IMR-90 (cell line): ENCODE results near the gene TRIM37. TPM values are rescaled to one million over a fixed set of nuclear protein-coding genes. Genes with fewer than 3 reads are reported as not detected.

ENCODE experiments used
- ATAC-seq: fragments of 200-7000 bp; cut with Tn5 transposase; 2 replicates; pipeline ENCODE4 v1.9.1; 2020; ENCODE audit warnings: low read depth, mild to moderate bottlenecking, moderate library complexity
- BruUV-seq: library from RNA; stranded (reverse); fragments of 400-500 nt; replicated peaks from 2 replicates; lab custom pipeline; 2021; lab: Mats Ljungman, UMichigan
- CTCF ChIA-PET: fragments of 300-600 bp; formaldehyde crosslinking; extraction: SDS; loops from one replicate; lab custom pipeline; 2021; ENCODE audit warnings: antibody characterized with exemption; lab: Yijun Ruan, JAX
- POLR2A ChIA-PET: fragments of 300-600 bp; sonication (Branson Sonifier 250); formaldehyde crosslinking; loops from one replicate; lab custom pipeline; 2022; ENCODE audit warnings: antibody characterized with exemption; ENCODE audit not compliant: unreplicated experiment; lab: Charles Lee
- DNase-seq: peaks from one replicate; pipeline ENCODE4 v3.0.0; 2013
- H2AFZ ChIP-seq: replicated peaks from 2 replicates; pipeline ENCODE3; 2013; ENCODE audit warnings: low read length, mild to moderate bottlenecking; ENCODE audit not compliant: poor library complexity
- H2AK5ac ChIP-seq: 2 replicates; pipeline ENCODE4 v1.6.1; 2013; ENCODE audit warnings: low read depth, low read length, inconsistent platforms
- H2AK9ac ChIP-seq: replicated peaks from 2 replicates; pipeline ENCODE3; 2013; ENCODE audit warnings: mild to moderate bottlenecking, low read depth, low read length, moderate library complexity; ENCODE audit not compliant: poor library complexity
- H2BK120ac ChIP-seq: 2 replicates; pipeline ENCODE4 v1.6.1; 2013; ENCODE audit warnings: low read depth, low read length, inconsistent platforms
- H2BK15ac ChIP-seq: 3 replicates; pipeline ENCODE4 v1.6.1; 2013; ENCODE audit warnings: low read depth, low read length, inconsistent platforms
- H2BK20ac ChIP-seq: 2 replicates; pipeline ENCODE4 v1.6.1; 2013; ENCODE audit warnings: low read depth, mild to moderate bottlenecking, inconsistent platforms, low read length, moderate library complexity
- H2BK5ac ChIP-seq: 2 replicates; pipeline ENCODE4 v1.6.1; 2013; ENCODE audit warnings: mild to moderate bottlenecking, low read depth, low read length, inconsistent platforms; ENCODE audit not compliant: poor library complexity, severe bottlenecking
- H3K14ac ChIP-seq: replicated peaks from 2 replicates; pipeline ENCODE4 v1.6.1; 2013; ENCODE audit warnings: low read depth, low read length, inconsistent platforms
- H3K18ac ChIP-seq: 2 replicates; pipeline ENCODE4 v1.6.1; 2013; ENCODE audit warnings: low read depth, low read length, control low read depth
- H3K23ac ChIP-seq: 2 replicates; pipeline ENCODE4 v1.6.1; 2013; ENCODE audit warnings: low read depth, low read length, inconsistent platforms
- H3K27ac ChIP-seq: 2 replicates; pipeline ENCODE4 v1.5.1; 2013; ENCODE audit warnings: mild to moderate bottlenecking, control low read depth, low read length; ENCODE audit not compliant: insufficient read depth
- H3K27me3 ChIP-seq: 2 replicates; pipeline ENCODE4 v1.6.1; 2013; ENCODE audit warnings: low read length; ENCODE audit not compliant: control insufficient read depth, insufficient read depth
- H3K36me3 ChIP-seq: 2 replicates; pipeline ENCODE4 v1.6.1; 2013; ENCODE audit warnings: low read length, mixed read lengths; ENCODE audit not compliant: control insufficient read depth, insufficient read depth
- H3K4ac ChIP-seq: 2 replicates; pipeline ENCODE4 v1.6.1; 2013; ENCODE audit warnings: low read depth, low read length, inconsistent platforms
- H3K4me1 ChIP-seq: 2 replicates; pipeline ENCODE4 v1.6.1; 2013; ENCODE audit warnings: low read length, mixed read lengths; ENCODE audit not compliant: control insufficient read depth, insufficient read depth
- H3K4me2 ChIP-seq: 2 replicates; pipeline ENCODE4 v1.6.1; 2013; ENCODE audit warnings: low read depth, mild to moderate bottlenecking, control low read depth, low read length, moderate library complexity
- H3K4me3 ChIP-seq: 2 replicates; pipeline ENCODE4 v1.5.1; 2013; ENCODE audit warnings: low read depth, mild to moderate bottlenecking, control low read depth, low read length, moderate library complexity; ENCODE audit not compliant: insufficient read depth
- H3K56ac ChIP-seq: 2 replicates; pipeline ENCODE4 v1.6.1; 2013; ENCODE audit warnings: low read length, inconsistent platforms; ENCODE audit not compliant: insufficient read depth; ENCODE audit errors: extremely low read depth
- H3K79me1 ChIP-seq, 2 experiments: 2 replicates each; pipeline ENCODE4 v1.6.1; 2013; ENCODE audit warnings: low read length in 2 of 2, inconsistent platforms in 1 of 2, low read depth in 1 of 2
- H3K9ac ChIP-seq: 2 replicates; pipeline ENCODE4 v1.6.1; 2013; ENCODE audit warnings: low read depth, low read length, control low read depth
- H3K9me1 ChIP-seq: 2 replicates; pipeline ENCODE4 v1.6.1; 2013; ENCODE audit warnings: low read length, inconsistent platforms; ENCODE audit not compliant: insufficient read depth
- H3K9me3 ChIP-seq: 2 replicates; pipeline ENCODE4 v1.6.1; 2013; ENCODE audit warnings: low read length; ENCODE audit not compliant: control insufficient read depth, insufficient read depth
- H4K20me1 ChIP-seq: 2 replicates; pipeline ENCODE4 v1.6.1; 2013; ENCODE audit warnings: low read length, inconsistent platforms; ENCODE audit not compliant: insufficient read depth
- H4K5ac ChIP-seq: 2 replicates; pipeline ENCODE4 v1.6.1; 2013; ENCODE audit warnings: mild to moderate bottlenecking, low read depth, low read length, control low read depth
- H4K8ac ChIP-seq, 2 experiments: 2 replicates each; pipeline ENCODE4 v1.6.1; 2013; ENCODE audit warnings: low read depth in 2 of 2, low read length in 2 of 2, control low read depth in 1 of 2, inconsistent platforms in 1 of 2
- H4K91ac ChIP-seq: 2 replicates; pipeline ENCODE4 v1.6.1; 2013; ENCODE audit warnings: low read depth, low read length, inconsistent platforms; ENCODE audit not compliant: insufficient read depth
- BHLHE40 ChIP-seq: fragments of 150-350 bp; IDR thresholded peaks from 2 replicates; pipeline ENCODE4 v1.6.1; 2016; ENCODE audit warnings: mild to moderate bottlenecking, low read depth, low read length
- MAFK ChIP-seq: IDR thresholded peaks from 2 replicates; pipeline ENCODE4 v1.6.1; 2012; ENCODE audit warnings: low read depth, low read length, improper control_type of control experiment
- NFE2L2 ChIP-seq: fragments of 150-350 bp; IDR thresholded peaks from 2 replicates; pipeline ENCODE4 v1.6.1; 2016; ENCODE audit warnings: low read depth, mild to moderate bottlenecking, low read length
- USF2 ChIP-seq: fragments of 150-350 bp; IDR thresholded peaks from 2 replicates; pipeline ENCODE4 v1.6.1; 2017; ENCODE audit warnings: mild to moderate bottlenecking, antibody characterized with exemption, low read length, low read depth
- WGBS, 2 experiments: methylation state at CpG; one replicate each; pipeline versions ENCODE4 v1.1.5 to v1.1.7; 2013; ENCODE audit warnings: missing lambda C conversion rate in 2 of 2; ENCODE audit not compliant: insufficient read length in 1 of 2; ENCODE audit errors: extremely low coverage in 2 of 2; 5-methylcytosine and 5-hydroxymethylcytosine counted together
- dilution Hi-C: fragments of 300-500 bp; cut with HindIII; formaldehyde crosslinking; loops from one replicate; pipeline ENCODE4 v1.14.3; 2018; ENCODE audit warnings: low sequenced_read_pairs; ENCODE audit not compliant: unreplicated experiment
- in situ Hi-C: fragments of 300-500 bp; cut with MboI; formaldehyde crosslinking; loops from 3 replicates; pipeline ENCODE4 v1.14.3; 2019; ENCODE audit warnings: low sequenced_read_pairs, inconsistent platforms, mixed read lengths
- intact Hi-C: fragments of 100-400 bp; cut with micrococcal nuclease; formaldehyde crosslinking; loops from 2 replicates; pipeline ENCODE4 v1.10.0; 2022
- polyA plus RNA-seq, 3 experiments: library from polyadenylated mRNA; depleted of rRNA; stranded (reverse); fragments of >200 nt; gene quantifications; 2 replicates each; pipeline ENCODE4 v1.2.3, GENCODE V29; 2012; ENCODE audit warnings: low replicate concordance in 1 of 3
- total RNA-seq: library from RNA; depleted of rRNA; stranded (reverse); fragments of >200 nt; gene quantifications from 2 replicates; pipeline ENCODE4 v1.2.3, GENCODE V29; 2012

Gene TRIM37
- total and polyA plus RNA-seq, 2 of the 4 experiments (the other 2 are of a cell fraction), result 12.1 to 24.9 TPM

DNA sequence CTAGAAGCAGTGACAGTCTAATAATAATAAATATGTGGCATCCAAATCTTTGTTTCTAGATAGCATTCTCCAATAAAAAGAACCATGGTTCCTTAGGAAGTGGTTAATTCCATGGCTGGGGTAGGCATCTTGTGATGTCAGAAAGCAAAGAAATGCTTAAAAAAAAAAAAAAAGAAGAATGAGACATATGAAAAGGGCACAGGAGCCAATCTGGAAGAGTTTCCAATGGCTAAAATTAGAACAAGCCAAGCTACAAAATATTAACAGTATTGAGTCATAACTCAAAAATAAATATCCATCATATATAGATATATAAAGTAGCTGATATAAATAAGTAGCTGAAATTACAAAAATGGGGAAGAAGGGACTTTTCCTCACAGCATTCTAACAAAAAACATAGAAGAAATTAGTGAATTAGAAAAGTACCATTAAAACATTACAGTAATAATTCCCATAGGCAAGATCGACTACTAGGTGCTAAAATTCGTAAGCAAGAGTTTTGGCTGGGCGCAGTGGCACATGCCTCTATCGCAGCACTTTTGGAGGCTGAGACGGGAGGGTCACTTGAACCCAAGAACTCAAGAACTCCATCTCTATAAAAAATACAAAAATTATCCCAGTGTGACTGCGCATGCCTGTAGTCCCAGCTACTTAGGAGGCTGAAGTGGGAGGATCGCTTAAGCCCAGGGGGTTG lies 111.3 kb downstream of the TRIM37 start:
- no peaks in the 10 kb centered on the region; the same call in 1 of the 2 replicates for H3K9me1 ChIP-seq
- intact Hi-C loops, result no loop called here
- no peak overlapping the region for H3K56ac ChIP-seq
- no peak overlapping the region for H2AFZ ChIP-seq
- WGBS, 2 experiments, result 100% methylated on average over 3 of the region's 7 CpGs; no CpG with 5 or more reads in 1 of the 2 experiments
- ATAC-seq (no peak), DNase-seq (peak; percentile 67)
- dilution Hi-C loops, result no loop called here
- H3K4me1 ChIP-seq, result peaks cover 11% of the 10 kb centered on the region
- H3K4ac ChIP-seq, result no peak overlapping the region
- H3K36me3 ChIP-seq, result peaks cover 3% of the 10 kb centered on the region
- H3K18ac ChIP-seq, result no peak overlapping the region
- H2AK9ac ChIP-seq, result no peak overlapping the region
- in situ Hi-C loops, result loop anchor here (5.0 kb wide), 1 partner anchor 473 kb away; no protein-coding TSS in a partner anchor
- H3K27me3 ChIP-seq, result no peaks in the 10 kb centered on the region
- ChIA-PET POLR2A (no interaction called here), CTCF (interaction anchor here (0.6 to 0.8 kb wide), 2 partner anchors 216 to 407 kb away, joined by 3 to 4 read pairs; no protein-coding TSS in a partner anchor)
- H3K9me3 ChIP-seq, result no peaks in the 10 kb centered on the region
- H4K8ac ChIP-seq, result no peak overlapping the region
- H3K23ac ChIP-seq, result no peak overlapping the region
- no peak overlapping the region for H3K9ac ChIP-seq
- H4K5ac ChIP-seq, result no peak overlapping the region
- peaks cover 0 to 6% of the 10 kb centered on the region in 2 experiments; a peak in 1 of 4 replicates for H3K79me1 ChIP-seq
- H4K20me1 ChIP-seq, result no peaks in the 10 kb centered on the region
- no peak overlapping the region for H2BK5ac ChIP-seq
- H3K4me3 ChIP-seq, result no peak overlapping the region
- H2BK120ac ChIP-seq, result no peak overlapping the region; the same call in 1 of the 2 replicates
- no peak overlapping the region for H4K91ac ChIP-seq
- H3K27ac ChIP-seq, result no peak overlapping the region
- TF ChIP-seq BHLHE40 (no peak), NFE2L2 (no peak), USF2 (no peak), MAFK (no peak)
- H3K14ac ChIP-seq, result no peak overlapping the region
- H2BK15ac ChIP-seq, result no peak overlapping the region
- no TSS peak for BruUV-seq
- no peak overlapping the region for H3K4me2 ChIP-seq
- no peak overlapping the region for H2BK20ac ChIP-seq
- no peak overlapping the region for H2AK5ac ChIP-seq
